T-cell (primary cell): ENCODE measurements around the gene GLB1L3. TPM values are rescaled to one million over a fixed set of nuclear protein-coding genes. Genes with fewer than 3 reads are reported as not detected.

Source experiments
- ATAC-seq, 4 experiments: fragments of 200-7000 bp in 3 of 4; fragments of 150-1000 bp in 1 of 4; cut with Tn5 transposase; replicated peaks in 1 of 4; 1 replicate in 3 of 4; 2 replicates in 1 of 4; pipeline ENCODE4 v1.10.0; 2021; ENCODE audit warnings: moderate library complexity in 3 of 4, mild to moderate bottlenecking in 2 of 4, moderate number of reproducible peaks in 1 of 4
- CTCF ChIA-PET, 2 donors: fragments of 300-600 bp; sonication (Branson Sonifier 250); formaldehyde crosslinking; loops; one replicate each; lab custom pipeline; 2022; ENCODE audit warnings: antibody characterized with exemption in 2 of 2; lab: Charles Lee
- POLR2A ChIA-PET, 2 donors: fragments of 300-600 bp; sonication (Branson Sonifier 250); formaldehyde crosslinking; loops; one replicate each; lab custom pipeline; 2022; ENCODE audit warnings: antibody characterized with exemption in 2 of 2; lab: Charles Lee
- DNase-seq, 35 experiments: peaks; one replicate each; pipeline versions ENCODE4 v3.0.0 to v3.0.0-alpha.2; 2013 to 2023
- H3K27ac ChIP-seq: one replicate; pipeline ENCODE4 v1.5.1; 2013; ENCODE audit warnings: low read length
- H3K27me3 ChIP-seq, 2 experiments: replicated peaks in 1 of 2; 1 replicate in 1 of 2; 2 replicates in 1 of 2; pipeline versions ENCODE4 v1.6.1 to v1.7.0; 2013; ENCODE audit warnings: low read length in 1 of 2, mixed read lengths in 1 of 2; ENCODE audit not compliant: control insufficient read depth in 2 of 2, insufficient read depth in 2 of 2; ENCODE audit errors: extremely low read depth in 1 of 2
- H3K36me3 ChIP-seq, 2 donors: 1 replicate in 1 of 2; 2 replicates in 1 of 2; pipeline versions ENCODE4 v1.6.1 to v1.7.0; 2013; ENCODE audit warnings: low read length in 1 of 2; ENCODE audit not compliant: control insufficient read depth in 2 of 2, insufficient read depth in 1 of 2; ENCODE audit errors: extremely low read depth in 1 of 2
- H3K4me1 ChIP-seq, 2 experiments: 1 replicate in 1 of 2; 2 replicates in 1 of 2; pipeline versions ENCODE4 v1.6.1 to v1.7.0; 2013; ENCODE audit warnings: low read length in 2 of 2, mixed read lengths in 1 of 2; ENCODE audit not compliant: insufficient read depth in 2 of 2, control insufficient read depth in 1 of 2; ENCODE audit errors: extremely low read depth in 1 of 2
- H3K4me3 ChIP-seq, 2 donors: 1 replicate in 1 of 2; 2 replicates in 1 of 2; pipeline versions ENCODE4 v1.5.1 to v1.7.0; 2013; ENCODE audit warnings: mild to moderate bottlenecking in 2 of 2, low read length in 1 of 2, moderate library complexity in 1 of 2; ENCODE audit not compliant: control insufficient read depth in 1 of 2; ENCODE audit errors: extremely low read depth in 1 of 2
- H3K9me3 ChIP-seq: 2 replicates; pipeline ENCODE4 v1.7.0; 2013
- H3K27ac Mint-ChIP-seq, 2 donors: one replicate each; pipeline ENCODE4 v1.8.0; 2020 to 2021; ENCODE audit warnings: mild to moderate bottlenecking in 2 of 2, mixed read lengths in 2 of 2
- H3K27me3 Mint-ChIP-seq, 2 donors: one replicate each; pipeline ENCODE4 v1.8.0; 2021 to 2022; ENCODE audit warnings: mixed read lengths in 2 of 2
- H3K36me3 Mint-ChIP-seq: one replicate; pipeline ENCODE4 v1.8.0; 2021; ENCODE audit warnings: mixed read lengths
- H3K4me1 Mint-ChIP-seq, 3 donors: one replicate each; pipeline ENCODE4 v1.8.0; 2020 to 2022; ENCODE audit warnings: mixed read lengths in 3 of 3, mild to moderate bottlenecking in 1 of 3
- H3K4me3 Mint-ChIP-seq, 3 donors: one replicate each; pipeline ENCODE4 v1.8.0; 2020 to 2022; ENCODE audit warnings: mild to moderate bottlenecking in 3 of 3, mixed read lengths in 3 of 3, moderate library complexity in 3 of 3
- H3K9me3 Mint-ChIP-seq, 3 donors: one replicate each; pipeline ENCODE4 v1.8.0; 2020 to 2022; ENCODE audit warnings: mixed read lengths in 3 of 3
- WGBS: methylation state at CpG from one replicate; pipeline ENCODE4 v1.1.5; 2013; ENCODE audit warnings: missing lambda C conversion rate; ENCODE audit not compliant: insufficient coverage; 5-methylcytosine and 5-hydroxymethylcytosine counted together
- total RNA-seq, 35 experiments: library from RNA in 6 of 35; stranded (reverse) in 6 of 35; fragments of 120-200 nt in 1 of 35; gene quantifications; one replicate each; pipeline versions ENCODE4 v1.2.1 to v1.2.4 and lab custom pipeline; 2013 to 2026

Gene GLB1L3
- total RNA-seq, 5 donors from 2014 or later (not counting 1 experiment from before 2014, with no cell fraction given): 1.3 to 2.8 (median 1.9) TPM

DNA sequence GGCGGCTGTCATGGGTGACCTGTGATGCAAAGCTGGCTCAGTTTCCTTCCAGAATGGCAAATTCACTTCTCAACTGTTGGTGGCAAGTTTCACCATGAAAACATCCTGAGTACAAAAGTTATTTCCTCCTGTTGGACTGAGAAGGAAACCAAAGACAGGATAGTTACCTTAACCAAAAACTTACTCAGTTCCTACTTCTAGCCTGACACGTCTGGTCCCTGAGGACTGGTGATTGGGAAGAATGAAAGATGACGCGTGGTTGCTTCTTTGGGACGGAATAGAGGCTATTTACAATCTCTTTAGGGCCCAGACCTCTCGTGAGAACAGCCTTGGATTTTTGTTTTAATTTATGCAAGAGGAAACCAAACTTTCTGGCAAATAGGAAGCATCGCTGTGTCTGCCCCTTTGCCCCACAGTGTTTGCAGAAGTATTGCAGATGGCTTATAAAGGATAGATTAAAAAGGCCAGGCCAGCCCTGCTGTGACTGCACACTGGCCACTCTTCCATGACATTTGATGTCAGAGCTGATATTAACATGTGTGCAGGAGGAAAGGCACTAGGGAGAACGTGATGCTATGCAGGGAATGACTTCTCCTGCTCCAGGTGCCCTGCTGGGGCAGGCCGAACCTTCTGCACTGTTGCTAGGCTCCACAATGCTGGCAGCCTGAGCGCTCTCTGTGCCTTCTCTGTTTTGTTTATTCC lies 44.1 kb upstream of the GLB1L3 start:
- H3K4me3 ChIP-seq: no peak overlapping the region
- ChIA-PET CTCF (no interaction called here), POLR2A (no interaction called here)
- peaks cover 32% of the 10 kb centered on the region for H3K36me3 Mint-ChIP-seq
- ATAC-seq (no peak), DNase-seq (no peak)
- peaks cover 4 to 37% of the 10 kb centered on the region in 2 donors for H3K36me3 ChIP-seq
- peaks cover 45 to 60% (median 56%) of the 10 kb centered on the region in 3 donors for H3K4me1 Mint-ChIP-seq
- H3K4me1 ChIP-seq: peaks cover 31 to 55% of the 10 kb centered on the region in 2 experiments
- H3K4me3 Mint-ChIP-seq: no peak overlapping the region
- no peaks in the 10 kb centered on the region for H3K27me3 Mint-ChIP-seq
- no peaks in the 10 kb centered on the region for H3K9me3 Mint-ChIP-seq
- H3K27ac ChIP-seq: no peak overlapping the region
- no peaks in the 10 kb centered on the region for H3K9me3 ChIP-seq
- no peaks in the 10 kb centered on the region for H3K27me3 ChIP-seq
- H3K27ac Mint-ChIP-seq: peak overlapping the region; percentile 0 to 71
- WGBS: 97% methylated on average over 5 of the region's 10 CpGs

DNA sequence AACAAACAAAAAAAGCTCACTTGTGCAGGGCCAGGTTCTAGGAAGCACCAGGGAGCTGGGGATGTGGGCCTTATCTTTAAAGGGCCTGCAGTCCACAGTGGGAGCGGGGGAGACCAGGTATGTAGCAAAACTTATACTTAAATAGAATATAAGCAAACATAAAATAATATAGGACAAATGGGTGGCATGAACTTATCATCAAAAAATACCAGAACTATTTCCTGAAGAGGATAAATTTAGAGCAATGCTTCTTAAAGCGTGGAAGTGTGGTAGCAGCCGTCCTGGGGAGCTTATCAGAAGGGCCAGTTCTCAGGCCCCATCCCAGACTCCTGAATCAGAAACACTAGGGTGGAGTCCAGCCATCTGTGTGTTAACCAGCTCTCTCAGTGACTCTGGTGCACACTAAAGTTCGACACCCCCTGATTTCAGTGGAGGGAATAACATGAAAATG lies 42.4 kb upstream of the GLB1L3 start:
- H3K36me3 ChIP-seq: peaks cover 4 to 52% of the 10 kb centered on the region in 2 donors
- Mint-ChIP-seq H3K36me3 (peaks cover 36% of the 10 kb centered on the region), H3K9me3 (no peaks in the 10 kb centered on the region), H3K4me1 (peaks cover 31 to 43% (median 40%) of the 10 kb centered on the region in 3 donors), H3K27me3 (no peaks in the 10 kb centered on the region), H3K27ac (no peak overlapping the region), H3K4me3 (no peak overlapping the region)
- DNase-seq (no peak), ATAC-seq (no peak)
- H3K4me1 ChIP-seq: peaks cover 19 to 44% of the 10 kb centered on the region in 2 experiments
- POLR2A ChIA-PET: no interaction called here
- no peak overlapping the region for H3K4me3 ChIP-seq
- 95% methylated on average over 2 of the region's 4 CpGs for WGBS
- H3K27me3 ChIP-seq: no peaks in the 10 kb centered on the region
- no peak overlapping the region for H3K27ac ChIP-seq
- CTCF ChIA-PET: no interaction called here
- H3K9me3 ChIP-seq: no peaks in the 10 kb centered on the region

DNA sequence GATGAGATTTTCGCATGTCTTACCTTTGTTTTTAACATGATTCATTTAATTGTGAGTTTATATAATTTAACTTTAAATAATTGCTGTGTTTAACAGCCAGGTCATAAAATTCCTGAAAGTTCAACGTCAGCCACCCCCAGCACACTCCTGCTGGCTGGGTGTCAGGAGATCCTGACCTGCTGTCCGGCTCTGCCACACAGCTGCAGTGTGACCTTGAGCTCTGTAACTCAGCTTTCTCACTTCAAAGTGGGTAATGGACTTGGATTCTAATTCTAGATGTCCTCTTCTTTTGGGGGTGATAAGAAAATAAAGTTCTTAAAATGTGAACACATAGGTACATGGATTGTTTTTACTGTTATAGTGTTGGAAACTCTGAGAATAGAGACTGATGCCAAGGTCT lies 40.8 kb upstream of the GLB1L3 start:
- H3K4me1 ChIP-seq: peaks cover 8 to 28% of the 10 kb centered on the region in 2 experiments
- no peak overlapping the region for H3K27ac ChIP-seq
- WGBS: no CpG with 5 or more reads among the region's 3 CpGs
- ATAC-seq (no peak), DNase-seq (no peak)
- H3K27ac Mint-ChIP-seq: no peak overlapping the region
- H3K36me3 ChIP-seq: peaks cover 4 to 68% of the 10 kb centered on the region in 2 donors
- POLR2A ChIA-PET: no interaction called here
- no peak overlapping the region for H3K4me3 ChIP-seq
- H3K4me1 Mint-ChIP-seq: peaks cover 14 to 27% (median 24%) of the 10 kb centered on the region in 3 donors
- no peaks in the 10 kb centered on the region for H3K27me3 ChIP-seq
- H3K27me3 Mint-ChIP-seq: no peaks in the 10 kb centered on the region
- H3K9me3 ChIP-seq: no peaks in the 10 kb centered on the region
- H3K36me3 Mint-ChIP-seq: peaks cover 40% of the 10 kb centered on the region
- no peaks in the 10 kb centered on the region for H3K9me3 Mint-ChIP-seq
- H3K4me3 Mint-ChIP-seq: no peak overlapping the region
- CTCF ChIA-PET: no interaction called here

DNA sequence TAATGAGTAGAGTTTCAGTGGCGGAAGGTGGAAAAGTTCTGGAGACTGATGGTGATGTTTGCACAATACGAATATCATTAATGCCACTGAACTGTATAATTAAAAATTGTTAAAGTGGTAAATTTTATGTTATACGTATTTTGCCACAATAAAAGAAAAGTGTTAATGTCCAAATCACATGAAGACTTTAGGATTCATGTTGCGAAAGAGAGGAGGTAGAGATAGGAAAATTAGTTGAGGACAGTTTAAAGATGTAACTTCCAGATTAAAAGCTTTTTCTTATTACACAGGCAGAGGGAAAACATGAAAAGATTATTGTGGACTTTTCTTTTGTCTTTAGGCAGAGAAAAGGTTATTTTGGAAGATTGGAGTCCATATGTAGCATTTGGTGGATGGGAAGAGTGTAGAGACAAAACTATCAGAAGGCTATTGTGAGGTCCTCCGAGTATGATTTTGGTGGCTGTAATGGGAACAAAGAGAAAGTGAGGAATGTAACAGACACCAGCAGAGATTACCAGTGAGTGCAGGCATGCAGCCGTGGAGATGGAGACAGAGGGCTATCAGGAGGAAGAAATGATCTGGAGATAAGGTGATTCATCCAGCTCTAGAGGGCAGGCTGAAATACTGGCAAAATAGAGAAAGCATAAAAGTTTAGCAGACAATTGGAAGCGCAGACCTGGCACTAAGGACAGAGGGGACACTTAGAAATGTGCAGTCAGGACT lies 39.2 kb upstream of the GLB1L3 start:
- H3K27me3 Mint-ChIP-seq: no peaks in the 10 kb centered on the region
- H3K4me3 Mint-ChIP-seq: no peak overlapping the region
- H3K36me3 Mint-ChIP-seq: peaks cover 39% of the 10 kb centered on the region
- 96% methylated on average over 5 of the region's 7 CpGs for WGBS
- H3K4me3 ChIP-seq: no peak overlapping the region
- H3K27ac Mint-ChIP-seq: peak overlapping the region in 1 of 2 donors; percentile 2
- H3K27ac ChIP-seq: no peak overlapping the region
- ATAC-seq (no peak), DNase-seq (no peak)
- H3K9me3 ChIP-seq: no peaks in the 10 kb centered on the region
- H3K9me3 Mint-ChIP-seq: no peaks in the 10 kb centered on the region
- POLR2A ChIA-PET: no interaction called here
- CTCF ChIA-PET: no interaction called here
- H3K4me1 ChIP-seq: peaks cover 0 to 12% of the 10 kb centered on the region in 2 experiments
- peaks cover 7 to 12% (median 12%) of the 10 kb centered on the region in 3 donors for H3K4me1 Mint-ChIP-seq
- H3K27me3 ChIP-seq: no peaks in the 10 kb centered on the region
- peaks cover 8 to 73% of the 10 kb centered on the region in 2 donors for H3K36me3 ChIP-seq

DNA sequence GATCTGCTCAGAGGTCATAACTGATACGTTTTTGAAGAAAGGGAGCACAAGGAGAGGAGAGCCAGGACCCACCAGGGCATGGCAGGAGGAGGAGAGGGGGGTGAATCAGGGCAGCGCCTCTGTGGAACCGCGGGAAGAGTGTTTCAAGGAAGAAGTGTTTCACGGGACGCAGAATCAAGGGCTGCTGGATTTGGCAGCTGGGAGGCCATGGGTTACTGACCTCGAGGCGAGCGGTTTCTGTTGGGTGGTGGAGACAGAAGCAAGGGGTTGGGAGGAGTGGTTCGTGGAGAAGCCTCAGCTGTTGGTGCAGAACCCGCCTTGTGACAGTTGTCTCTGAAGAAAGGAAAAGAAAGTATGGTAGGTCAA lies 38.6 kb upstream of the GLB1L3 start:
- 94% methylated on average over 11 of the region's 11 CpGs for WGBS
- Histone ChIP-seq H3K27ac (no peak overlapping the region), H3K27me3 (no peaks in the 10 kb centered on the region), H3K36me3 (peaks cover 11 to 74% of the 10 kb centered on the region in 2 donors), H3K9me3 (no peaks in the 10 kb centered on the region), H3K4me1 (peaks cover 0 to 7% of the 10 kb centered on the region in 2 experiments), H3K4me3 (no peak overlapping the region)
- Mint-ChIP-seq H3K9me3 (no peaks in the 10 kb centered on the region), H3K4me3 (no peak overlapping the region), H3K27me3 (no peaks in the 10 kb centered on the region), H3K27ac (peak overlapping the region; percentile 2 to 11), H3K36me3 (peaks cover 45% of the 10 kb centered on the region), H3K4me1 (peaks cover 3 to 7% (median 7%) of the 10 kb centered on the region in 3 donors)
- ATAC-seq (no peak), DNase-seq (no peak)
- POLR2A ChIA-PET: interaction anchor here in 1 of 2 donors (0.8 kb wide), 1 partner anchor 13 kb away, joined by 4 read pairs; the partner anchor contains the start of genes NCAPD3 and VPS26B
- CTCF ChIA-PET: no interaction called here

DNA sequence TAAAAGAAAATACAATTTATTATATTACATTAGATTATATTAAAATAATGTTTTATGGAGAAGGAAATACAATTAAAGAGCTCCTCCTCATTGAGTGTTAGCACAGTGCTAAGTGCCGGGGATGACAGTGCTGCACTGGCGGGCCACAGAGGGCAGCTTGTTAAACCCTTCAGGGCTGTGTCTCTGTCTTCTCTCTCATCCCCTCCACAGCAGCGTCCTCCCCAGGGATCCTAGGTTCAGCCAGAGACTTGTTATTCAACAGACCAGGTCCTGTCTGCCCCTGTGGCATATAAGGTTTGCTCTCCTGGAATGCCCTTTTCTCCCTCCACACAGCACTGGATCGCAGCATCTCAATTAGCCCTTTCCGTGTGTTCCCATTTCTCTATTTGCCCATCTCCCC lies 37.2 kb upstream of the GLB1L3 start:
- Mint-ChIP-seq H3K4me3 (no peak overlapping the region), H3K9me3 (no peaks in the 10 kb centered on the region), H3K4me1 (no peaks in the 10 kb centered on the region), H3K27ac (no peak overlapping the region), H3K27me3 (no peaks in the 10 kb centered on the region), H3K36me3 (peaks cover 57% of the 10 kb centered on the region)
- H3K27me3 ChIP-seq: no peaks in the 10 kb centered on the region
- H3K27ac ChIP-seq: no peak overlapping the region
- ChIA-PET POLR2A (no interaction called here), CTCF (interaction anchor here in 1 of 2 donors (0.6 kb wide), 1 partner anchor 13 kb away, joined by 3 read pairs; no protein-coding TSS in a partner anchor)
- no peak for ATAC-seq
- no peaks in the 10 kb centered on the region for H3K9me3 ChIP-seq
- no peak for DNase-seq
- no peak overlapping the region for H3K4me3 ChIP-seq
- peaks cover 11 to 82% of the 10 kb centered on the region in 2 donors for H3K36me3 ChIP-seq
- no CpG with 5 or more reads among the region's 5 CpGs for WGBS
- H3K4me1 ChIP-seq: no peaks in the 10 kb centered on the region
